H1 (cell line): ENCODE measurements around the gene ATP11A. TPM values are rescaled to one million over a fixed set of nuclear protein-coding genes. Genes with fewer than 3 reads are reported as not detected.

Experiments
- CTCF ChIA-PET: fragments of 300-600 bp; sonication (Branson Sonifier 250); formaldehyde crosslinking; loops from one replicate; lab custom pipeline; 2021; ENCODE audit not compliant: partially characterized antibody; lab: Charles Lee
- POLR2A ChIA-PET: fragments of 300-600 bp; sonication (Branson Sonifier 250); formaldehyde crosslinking; loops from one replicate; lab custom pipeline; 2021; ENCODE audit warnings: inconsistent platforms; ENCODE audit not compliant: partially characterized antibody; lab: Charles Lee
- DNase-seq, 2 experiments: peaks; one replicate each; pipeline versions ENCODE4 v3.0.0 to v3.0.0-alpha.2; 2010 to 2022; ENCODE audit warnings: low spot score in 2 of 2, low read depth in 1 of 2, mixed read lengths in 1 of 2
- FAIRE-seq: peaks from 2 replicates; lab custom pipeline; 2011; peaks lifted over from hg19 to GRCh38; lab: Jason Lieb, UNC
- H2AFZ ChIP-seq: 2 replicates; pipeline ENCODE4 v1.8.1; 2012; ENCODE audit warnings: low read length, inconsistent platforms
- H2AK5ac ChIP-seq: 2 replicates; pipeline ENCODE4 v1.6.1; 2013; ENCODE audit warnings: low read depth, low read length
- H2BK120ac ChIP-seq: replicated peaks from 2 replicates; pipeline ENCODE3; 2013; ENCODE audit warnings: low read depth, low read length, inconsistent platforms
- H2BK12ac ChIP-seq: 2 replicates; pipeline ENCODE4 v1.6.1; 2013; ENCODE audit warnings: low read depth, low read length
- H2BK15ac ChIP-seq: 2 replicates; pipeline ENCODE4 v1.6.1; 2013; ENCODE audit warnings: low read length
- H2BK20ac ChIP-seq: 2 replicates; pipeline ENCODE4 v1.6.1; 2013; ENCODE audit warnings: low read length
- H2BK5ac ChIP-seq: 2 replicates; pipeline ENCODE4 v1.6.1; 2013; ENCODE audit warnings: low read depth, low read length
- H3K14ac ChIP-seq: 2 replicates; pipeline ENCODE4 v1.6.1; 2013; ENCODE audit warnings: inconsistent platforms; ENCODE audit not compliant: insufficient read length
- H3K18ac ChIP-seq: 2 replicates; pipeline ENCODE4 v1.6.1; 2013; ENCODE audit warnings: low read length; ENCODE audit errors: extremely low read depth
- H3K23ac ChIP-seq: 2 replicates; pipeline ENCODE4 v1.6.1; 2013; ENCODE audit warnings: inconsistent platforms; ENCODE audit not compliant: insufficient read length
- H3K23me2 ChIP-seq: 2 replicates; pipeline ENCODE4 v1.6.1; 2013; ENCODE audit warnings: low read depth, low read length
- H3K27ac ChIP-seq: 2 replicates; pipeline ENCODE4 v1.6.1; 2011; ENCODE audit warnings: low read depth, low read length, inconsistent platforms
- H3K27me3 ChIP-seq, 4 experiments: replicated peaks in 1 of 4; 1 replicate in 1 of 4; 2 replicates in 3 of 4; pipeline versions ENCODE4 v1.6.1 to v1.8.1; 2011 to 2013; ENCODE audit warnings: low read length in 3 of 4, mild to moderate bottlenecking in 3 of 4, inconsistent platforms in 2 of 4, mixed read lengths in 2 of 4, moderate library complexity in 1 of 4; ENCODE audit not compliant: control insufficient read depth in 3 of 4, insufficient read depth in 3 of 4; ENCODE audit errors: extremely low read depth in 1 of 4
- H3K36me3 ChIP-seq, 4 experiments: 2 replicates each; pipeline versions ENCODE4 v1.6.1 to v1.8.1; 2011 to 2013; ENCODE audit warnings: mild to moderate bottlenecking in 4 of 4, low read length in 3 of 4, moderate library complexity in 2 of 4, control low read depth in 1 of 4, inconsistent platforms in 1 of 4; ENCODE audit not compliant: insufficient read depth in 4 of 4, control insufficient read depth in 2 of 4
- H3K4ac ChIP-seq: replicated peaks from 2 replicates; pipeline ENCODE3; 2013; ENCODE audit warnings: low read length, low read depth, mixed read lengths, inconsistent platforms; ENCODE audit not compliant: insufficient read length
- H3K4me1 ChIP-seq, 4 experiments: replicated peaks in 1 of 4; 1 replicate in 1 of 4; 2 replicates in 3 of 4; pipeline versions ENCODE4 v1.6.1 to v1.8.1; 2011 to 2013; ENCODE audit warnings: low read length in 3 of 4, inconsistent platforms in 2 of 4, mixed read lengths in 1 of 4; ENCODE audit not compliant: insufficient read depth in 4 of 4, control insufficient read depth in 3 of 4
- H3K4me2 ChIP-seq, 2 experiments: 2 replicates each; pipeline versions ENCODE4 v1.6.1 to v1.8.1; 2011 to 2013; ENCODE audit warnings: low read depth in 2 of 2, low read length in 2 of 2, control low read depth in 1 of 2, inconsistent platforms in 1 of 2, mild to moderate bottlenecking in 1 of 2; ENCODE audit not compliant: insufficient read depth in 1 of 2
- H3K4me3 ChIP-seq, 4 experiments: fragments of 200-600, 300-600 bp in 1 of 4; sonication (generic), shearing (Covaris generic), sonication (Bioruptor Twin) in 1 of 4; 2 replicates each; pipeline versions ENCODE4 v1.5.1 to v1.8.1; 2011 to 2016; ENCODE audit warnings: low read length in 4 of 4, low read depth in 3 of 4, control low read depth in 2 of 4, inconsistent platforms in 2 of 4, mild to moderate bottlenecking in 2 of 4, mixed read lengths in 1 of 4, moderate library complexity in 1 of 4; ENCODE audit not compliant: insufficient read depth in 2 of 4; ENCODE audit errors: extremely low read depth in 1 of 4
- H3K56ac ChIP-seq: replicated peaks from 2 replicates; pipeline ENCODE3; 2013; ENCODE audit warnings: low read depth, mild to moderate bottlenecking, mixed read lengths, low read length, inconsistent platforms; ENCODE audit not compliant: insufficient read length
- H3K79me1 ChIP-seq: 2 replicates; pipeline ENCODE4 v1.6.1; 2013; ENCODE audit warnings: low read depth, low read length, control low read depth
- H3K79me2 ChIP-seq, 2 experiments: 2 replicates each; pipeline versions ENCODE4 v1.6.1 to v1.8.1; 2012 to 2013; ENCODE audit warnings: low read length in 2 of 2, mild to moderate bottlenecking in 2 of 2, inconsistent platforms in 1 of 2; ENCODE audit not compliant: insufficient read depth in 2 of 2, control insufficient read depth in 1 of 2
- H3K9ac ChIP-seq, 4 experiments: replicated peaks in 1 of 4; 1 replicate in 1 of 4; 2 replicates in 3 of 4; pipeline versions ENCODE4 v1.6.1 to v1.8.1; 2011 to 2013; ENCODE audit warnings: low read depth in 3 of 4, low read length in 3 of 4, control low read depth in 2 of 4, mild to moderate bottlenecking in 2 of 4, moderate library complexity in 2 of 4, inconsistent platforms in 1 of 4; ENCODE audit errors: extremely low read depth in 1 of 4
- H3K9me3 ChIP-seq, 2 experiments: 2 replicates each; pipeline versions ENCODE4 v1.6.1 to v1.8.1; 2012 to 2013; ENCODE audit warnings: mild to moderate bottlenecking in 2 of 2, moderate library complexity in 2 of 2, control low read depth in 1 of 2, inconsistent platforms in 1 of 2, low read depth in 1 of 2, low read length in 1 of 2, mixed read lengths in 1 of 2; ENCODE audit not compliant: insufficient read depth in 2 of 2
- H4K20me1 ChIP-seq, 2 experiments: replicated peaks in 1 of 2; 2 replicates each; pipeline versions ENCODE3 to v1.8.1; 2011 to 2013; ENCODE audit warnings: inconsistent platforms in 2 of 2, low read length in 2 of 2, mild to moderate bottlenecking in 1 of 2; ENCODE audit not compliant: insufficient read depth in 2 of 2, control insufficient read depth in 1 of 2
- H4K5ac ChIP-seq: 2 replicates; pipeline ENCODE4 v1.6.1; 2013; ENCODE audit warnings: low read length, low read depth, mixed read lengths, inconsistent platforms; ENCODE audit not compliant: insufficient read length
- H4K8ac ChIP-seq: 2 replicates; pipeline ENCODE4 v1.8.0; 2013; ENCODE audit warnings: mild to moderate bottlenecking, moderate library complexity, low read length, inconsistent platforms; ENCODE audit not compliant: insufficient read depth; ENCODE audit errors: extremely low read depth
- H4K91ac ChIP-seq: replicated peaks from 2 replicates; pipeline ENCODE3; 2013; ENCODE audit warnings: low read length, mixed read lengths, inconsistent platforms; ENCODE audit not compliant: insufficient read length
- CREB1 ChIP-seq: IDR thresholded peaks from 2 replicates; pipeline ENCODE4 v1.6.1; 2012; ENCODE audit warnings: inconsistent platforms
- JUND ChIP-seq: IDR thresholded peaks from 2 replicates; pipeline ENCODE4 v1.6.1; 2011; ENCODE audit warnings: mild to moderate bottlenecking, improper control_type of control experiment, low read length
- KDM1A ChIP-seq: fragments of 200-600, 300-600 bp; sonication (generic); IDR thresholded peaks from 2 replicates; pipeline ENCODE4 v1.7.1; 2016; ENCODE audit warnings: mild to moderate bottlenecking, low read length, borderline replicate concordance
- KDM5A ChIP-seq: fragments of 200-600 bp; IDR thresholded peaks from 2 replicates; pipeline ENCODE4 v1.7.1; 2012; ENCODE audit warnings: mild to moderate bottlenecking, low read length, inconsistent platforms, mixed read lengths
- RFX5 ChIP-seq: IDR thresholded peaks from 2 replicates; pipeline ENCODE4 v1.6.1; 2011; ENCODE audit warnings: low read depth, low read length, improper control_type of control experiment, borderline replicate concordance
- TCF12 ChIP-seq: IDR thresholded peaks from 2 replicates; pipeline ENCODE4 v1.6.1; 2011; ENCODE audit warnings: low read depth, mild to moderate bottlenecking, low read length
- ZNF274 ChIP-seq: IDR thresholded peaks from 2 replicates; pipeline ENCODE4 v1.7.0; 2012; ENCODE audit warnings: low read length, borderline replicate concordance; ENCODE audit errors: extremely low read depth
- WGBS, 2 experiments: shearing (Covaris generic) in 1 of 2; methylation state at CpG; one replicate each; pipeline versions ENCODE4 v1.1.6 to v1.1.7; 2013 to 2015; ENCODE audit warnings: low lambda C conversion rate in 2 of 2, mixed read lengths in 2 of 2, inconsistent platforms in 1 of 2, low coverage in 1 of 2, missing lambda C conversion rate in 1 of 2; ENCODE audit not compliant: insufficient replicate concordance in 2 of 2, insufficient coverage in 1 of 2, insufficient read length in 1 of 2; ENCODE audit errors: extremely low coverage in 1 of 2, missing lambda C conversion rate in 1 of 2; 5-methylcytosine and 5-hydroxymethylcytosine counted together
- polyA plus RNA-seq, 7 experiments: library from polyadenylated mRNA; depleted of rRNA in 3 of 7; stranded (reverse) in 5 of 7; unstranded in 2 of 7; fragments of >200 nt in 5 of 7; fragments of 200-250 nt in 2 of 7; gene quantifications; 1 replicate in 5 of 7; 2 replicates in 1 of 7; 4 replicates in 1 of 7; pipeline versions ENCODE4 v1.2.1 to v1.2.3, GENCODE V29; 2011 to 2013; ENCODE audit warnings: missing spikeins in 2 of 7, mixed read lengths in 2 of 7
- total RNA-seq: library from RNA; stranded (reverse); fragmentation: NEBNext Ultra II Directional; extraction: Animal tissue kit (Norgen Biotek cat#: 25700); gene quantifications from 2 replicates; pipeline ENCODE4 v1.2.1, GENCODE V29; 2021

Gene ATP11A
- total and polyA plus RNA-seq, 2 of the 8 experiments (the other 6 are each of a cell fraction or from before 2014, with no cell fraction given) = 28.8 to 72.9 TPM

- peaks cover 3 to 23% (median 15%) of the 10 kb centered on the region in 4 experiments for H3K4me1 ChIP-seq
- H3K9ac ChIP-seq = no peak overlapping the region
- 89% methylated on average over 18 of the region's 25 CpGs; no CpG with 5 or more reads in 1 of the 2 experiments for WGBS, 2 experiments
Observed at GRCh38 chr13:112775791-112776279, 86.0 kb downstream of the ATP11A start.

More at GRCh38 chr13:112775791-112776279, 86.0 kb downstream of the ATP11A start:
- no peak for DNase-seq
- FAIRE-seq = no peak
- Histone ChIP-seq H4K20me1 (peaks cover 2 to 6% of the 10 kb centered on the region in 2 experiments), H4K91ac (no peak overlapping the region), H3K4me3 (no peak overlapping the region), H3K14ac (no peak overlapping the region), H3K36me3 (no peaks in the 10 kb centered on the region), H3K56ac (no peak overlapping the region), H3K23me2 (no peaks in the 10 kb centered on the region), H3K27me3 (no peaks in the 10 kb centered on the region), H3K4me2 (no peak overlapping the region), H4K5ac (no peak overlapping the region), H3K18ac (no peak overlapping the region), H2BK20ac (no peak overlapping the region), H3K4ac (no peak overlapping the region), H2BK120ac (no peak overlapping the region), H2BK5ac (no peak overlapping the region), H3K79me2 (peaks cover 0 to 57% of the 10 kb centered on the region in 2 experiments; a peak in 2 of 4 replicates), H2BK15ac (no peak overlapping the region), H4K8ac (no peak overlapping the region), H2AK5ac (no peak overlapping the region), H3K23ac (no peak overlapping the region), H3K27ac (no peak overlapping the region), H3K9me3 (no peaks in the 10 kb centered on the region), H2AFZ (no peak overlapping the region), H2BK12ac (no peak overlapping the region), H3K79me1 (peaks cover 11% of the 10 kb centered on the region)
- TF ChIP-seq CREB1 = no peak
- no peak for TF ChIP-seq ZNF274
- TF ChIP-seq TCF12 = no peak
- no peak for TF ChIP-seq KDM5A
- TF ChIP-seq RFX5 = no peak
- TF ChIP-seq JUND = no peak
- TF ChIP-seq KDM1A = no peak
- ChIA-PET POLR2A (no interaction called here), CTCF (interaction anchor here (1.1 kb wide), 1 partner anchor 11 kb away, joined by 3 read pairs; no protein-coding TSS in a partner anchor)
